H1 (cell line): Measurements from ENCODE around the gene PPP1CC. TPM values are rescaled to one million over a fixed set of nuclear protein-coding genes. Genes with fewer than 3 reads are reported as not detected.

ENCODE experiments used
- CTCF ChIA-PET: fragments of 300-600 bp; sonication (Branson Sonifier 250); formaldehyde crosslinking; loops from one replicate; lab custom pipeline; 2021; ENCODE audit not compliant: partially characterized antibody; lab: Charles Lee
- POLR2A ChIA-PET: fragments of 300-600 bp; sonication (Branson Sonifier 250); formaldehyde crosslinking; loops from one replicate; lab custom pipeline; 2021; ENCODE audit warnings: inconsistent platforms; ENCODE audit not compliant: partially characterized antibody; lab: Charles Lee
- DNase-seq, 2 experiments: peaks; one replicate each; pipeline versions ENCODE4 v3.0.0 to v3.0.0-alpha.2; 2010 to 2022; ENCODE audit warnings: low spot score in 2 of 2, low read depth in 1 of 2, mixed read lengths in 1 of 2
- FAIRE-seq: peaks from 2 replicates; lab custom pipeline; 2011; peaks lifted over from hg19 to GRCh38; lab: Jason Lieb, UNC
- H2AFZ ChIP-seq: 2 replicates; pipeline ENCODE4 v1.8.1; 2012; ENCODE audit warnings: low read length, inconsistent platforms
- H2AK5ac ChIP-seq: 2 replicates; pipeline ENCODE4 v1.6.1; 2013; ENCODE audit warnings: low read depth, low read length
- H2BK120ac ChIP-seq: replicated peaks from 2 replicates; pipeline ENCODE3; 2013; ENCODE audit warnings: low read depth, low read length, inconsistent platforms
- H2BK12ac ChIP-seq: 2 replicates; pipeline ENCODE4 v1.6.1; 2013; ENCODE audit warnings: low read depth, low read length
- H2BK15ac ChIP-seq: 2 replicates; pipeline ENCODE4 v1.6.1; 2013; ENCODE audit warnings: low read length
- H2BK20ac ChIP-seq: 2 replicates; pipeline ENCODE4 v1.6.1; 2013; ENCODE audit warnings: low read length
- H2BK5ac ChIP-seq: 2 replicates; pipeline ENCODE4 v1.6.1; 2013; ENCODE audit warnings: low read depth, low read length
- H3K14ac ChIP-seq: 2 replicates; pipeline ENCODE4 v1.6.1; 2013; ENCODE audit warnings: inconsistent platforms; ENCODE audit not compliant: insufficient read length
- H3K18ac ChIP-seq: 2 replicates; pipeline ENCODE4 v1.6.1; 2013; ENCODE audit warnings: low read length; ENCODE audit errors: extremely low read depth
- H3K23ac ChIP-seq: 2 replicates; pipeline ENCODE4 v1.6.1; 2013; ENCODE audit warnings: inconsistent platforms; ENCODE audit not compliant: insufficient read length
- H3K23me2 ChIP-seq: 2 replicates; pipeline ENCODE4 v1.6.1; 2013; ENCODE audit warnings: low read depth, low read length
- H3K27ac ChIP-seq: 2 replicates; pipeline ENCODE4 v1.6.1; 2011; ENCODE audit warnings: low read depth, low read length, inconsistent platforms
- H3K27me3 ChIP-seq, 4 experiments: replicated peaks in 1 of 4; 1 replicate in 1 of 4; 2 replicates in 3 of 4; pipeline versions ENCODE4 v1.6.1 to v1.8.1; 2011 to 2013; ENCODE audit warnings: low read length in 3 of 4, mild to moderate bottlenecking in 3 of 4, inconsistent platforms in 2 of 4, mixed read lengths in 2 of 4, moderate library complexity in 1 of 4; ENCODE audit not compliant: control insufficient read depth in 3 of 4, insufficient read depth in 3 of 4; ENCODE audit errors: extremely low read depth in 1 of 4
- H3K36me3 ChIP-seq, 4 experiments: 2 replicates each; pipeline versions ENCODE4 v1.6.1 to v1.8.1; 2011 to 2013; ENCODE audit warnings: mild to moderate bottlenecking in 4 of 4, low read length in 3 of 4, moderate library complexity in 2 of 4, control low read depth in 1 of 4, inconsistent platforms in 1 of 4; ENCODE audit not compliant: insufficient read depth in 4 of 4, control insufficient read depth in 2 of 4
- H3K4ac ChIP-seq: replicated peaks from 2 replicates; pipeline ENCODE3; 2013; ENCODE audit warnings: low read length, low read depth, mixed read lengths, inconsistent platforms; ENCODE audit not compliant: insufficient read length
- H3K4me1 ChIP-seq, 4 experiments: replicated peaks in 1 of 4; 1 replicate in 1 of 4; 2 replicates in 3 of 4; pipeline versions ENCODE4 v1.6.1 to v1.8.1; 2011 to 2013; ENCODE audit warnings: low read length in 3 of 4, inconsistent platforms in 2 of 4, mixed read lengths in 1 of 4; ENCODE audit not compliant: insufficient read depth in 4 of 4, control insufficient read depth in 3 of 4
- H3K4me2 ChIP-seq, 2 experiments: 2 replicates each; pipeline versions ENCODE4 v1.6.1 to v1.8.1; 2011 to 2013; ENCODE audit warnings: low read depth in 2 of 2, low read length in 2 of 2, control low read depth in 1 of 2, inconsistent platforms in 1 of 2, mild to moderate bottlenecking in 1 of 2; ENCODE audit not compliant: insufficient read depth in 1 of 2
- H3K4me3 ChIP-seq, 4 experiments: fragments of 200-600, 300-600 bp in 1 of 4; sonication (generic), shearing (Covaris generic), sonication (Bioruptor Twin) in 1 of 4; 2 replicates each; pipeline versions ENCODE4 v1.5.1 to v1.8.1; 2011 to 2016; ENCODE audit warnings: low read length in 4 of 4, low read depth in 3 of 4, control low read depth in 2 of 4, inconsistent platforms in 2 of 4, mild to moderate bottlenecking in 2 of 4, mixed read lengths in 1 of 4, moderate library complexity in 1 of 4; ENCODE audit not compliant: insufficient read depth in 2 of 4; ENCODE audit errors: extremely low read depth in 1 of 4
- H3K56ac ChIP-seq: replicated peaks from 2 replicates; pipeline ENCODE3; 2013; ENCODE audit warnings: low read depth, mild to moderate bottlenecking, mixed read lengths, low read length, inconsistent platforms; ENCODE audit not compliant: insufficient read length
- H3K79me1 ChIP-seq: 2 replicates; pipeline ENCODE4 v1.6.1; 2013; ENCODE audit warnings: low read depth, low read length, control low read depth
- H3K79me2 ChIP-seq, 2 experiments: 2 replicates each; pipeline versions ENCODE4 v1.6.1 to v1.8.1; 2012 to 2013; ENCODE audit warnings: low read length in 2 of 2, mild to moderate bottlenecking in 2 of 2, inconsistent platforms in 1 of 2; ENCODE audit not compliant: insufficient read depth in 2 of 2, control insufficient read depth in 1 of 2
- H3K9ac ChIP-seq, 4 experiments: replicated peaks in 1 of 4; 1 replicate in 1 of 4; 2 replicates in 3 of 4; pipeline versions ENCODE4 v1.6.1 to v1.8.1; 2011 to 2013; ENCODE audit warnings: low read depth in 3 of 4, low read length in 3 of 4, control low read depth in 2 of 4, mild to moderate bottlenecking in 2 of 4, moderate library complexity in 2 of 4, inconsistent platforms in 1 of 4; ENCODE audit errors: extremely low read depth in 1 of 4
- H3K9me3 ChIP-seq, 2 experiments: 2 replicates each; pipeline versions ENCODE4 v1.6.1 to v1.8.1; 2012 to 2013; ENCODE audit warnings: mild to moderate bottlenecking in 2 of 2, moderate library complexity in 2 of 2, control low read depth in 1 of 2, inconsistent platforms in 1 of 2, low read depth in 1 of 2, low read length in 1 of 2, mixed read lengths in 1 of 2; ENCODE audit not compliant: insufficient read depth in 2 of 2
- H4K20me1 ChIP-seq, 2 experiments: replicated peaks in 1 of 2; 2 replicates each; pipeline versions ENCODE3 to v1.8.1; 2011 to 2013; ENCODE audit warnings: inconsistent platforms in 2 of 2, low read length in 2 of 2, mild to moderate bottlenecking in 1 of 2; ENCODE audit not compliant: insufficient read depth in 2 of 2, control insufficient read depth in 1 of 2
- H4K5ac ChIP-seq: 2 replicates; pipeline ENCODE4 v1.6.1; 2013; ENCODE audit warnings: low read length, low read depth, mixed read lengths, inconsistent platforms; ENCODE audit not compliant: insufficient read length
- H4K8ac ChIP-seq: 2 replicates; pipeline ENCODE4 v1.8.0; 2013; ENCODE audit warnings: mild to moderate bottlenecking, moderate library complexity, low read length, inconsistent platforms; ENCODE audit not compliant: insufficient read depth; ENCODE audit errors: extremely low read depth
- H4K91ac ChIP-seq: replicated peaks from 2 replicates; pipeline ENCODE3; 2013; ENCODE audit warnings: low read length, mixed read lengths, inconsistent platforms; ENCODE audit not compliant: insufficient read length
- CBX5 ChIP-seq: fragments of 300-800, 300-1000 bp; sonication (generic); IDR thresholded peaks from 2 replicates; pipeline ENCODE4 v1.7.1; 2016; ENCODE audit warnings: antibody characterized with exemption, low read length, low read depth
- CHD1 ChIP-seq: IDR thresholded peaks from 2 replicates; pipeline ENCODE4 v1.6.1; 2012; ENCODE audit warnings: low read depth, low read length, improper control_type of control experiment
- CHD2 ChIP-seq: IDR thresholded peaks from 2 replicates; pipeline ENCODE4 v1.6.1; 2012; ENCODE audit warnings: low read length, improper control_type of control experiment
- CREB1 ChIP-seq: IDR thresholded peaks from 2 replicates; pipeline ENCODE4 v1.6.1; 2012; ENCODE audit warnings: inconsistent platforms
- EP300 ChIP-seq, 2 experiments: IDR thresholded peaks; 1 replicate in 1 of 2; 2 replicates in 1 of 2; pipeline ENCODE4 v1.6.1; 2011 to 2012; ENCODE audit warnings: low read depth in 2 of 2, low read length in 2 of 2, mild to moderate bottlenecking in 2 of 2, borderline replicate concordance in 1 of 2, inconsistent platforms in 1 of 2, moderate library complexity in 1 of 2
- GABPA ChIP-seq: IDR thresholded peaks from 2 replicates; pipeline ENCODE4 v1.6.1; 2011; ENCODE audit warnings: mild to moderate bottlenecking, low read length, moderate library complexity, borderline replicate concordance; ENCODE audit not compliant: insufficient read depth
- GTF2F1 ChIP-seq: IDR thresholded peaks from 2 replicates; pipeline ENCODE4 v1.6.1; 2012; ENCODE audit warnings: low read depth, low read length, improper control_type of control experiment, borderline replicate concordance
- HDAC6 ChIP-seq: IDR thresholded peaks from one replicate; pipeline ENCODE4 v1.7.1; 2012; ENCODE audit warnings: low read depth, mild to moderate bottlenecking, inconsistent platforms, low read length, moderate library complexity
- NRF1 ChIP-seq: IDR thresholded peaks from 2 replicates; pipeline ENCODE4 v1.6.1; 2011; ENCODE audit warnings: mild to moderate bottlenecking, low read depth, low read length, improper control_type of control experiment
- POLR2A ChIP-seq, 2 experiments: IDR thresholded peaks; 1 replicate in 1 of 2; 2 replicates in 1 of 2; pipeline ENCODE4 v1.6.1; 2011; ENCODE audit warnings: low read depth in 2 of 2, low read length in 2 of 2, mild to moderate bottlenecking in 2 of 2; ENCODE audit errors: control extremely low read depth in 1 of 2
- RBBP5 ChIP-seq: IDR thresholded peaks from 2 replicates; pipeline ENCODE4 v1.7.1; 2012; ENCODE audit warnings: low read depth, mild to moderate bottlenecking, inconsistent platforms, low read length, moderate library complexity, borderline replicate concordance
- SP1 ChIP-seq: IDR thresholded peaks from 2 replicates; pipeline ENCODE4 v1.6.1; 2011; ENCODE audit warnings: low read depth, low read length
- SRF ChIP-seq: IDR thresholded peaks from 2 replicates; pipeline ENCODE4 v1.6.1; 2011; ENCODE audit warnings: mild to moderate bottlenecking, low read depth, low read length, moderate library complexity
- ZNF274 ChIP-seq: IDR thresholded peaks from 2 replicates; pipeline ENCODE4 v1.7.0; 2012; ENCODE audit warnings: low read length, borderline replicate concordance; ENCODE audit errors: extremely low read depth
- WGBS, 2 experiments: shearing (Covaris generic) in 1 of 2; methylation state at CpG; one replicate each; pipeline versions ENCODE4 v1.1.6 to v1.1.7; 2013 to 2015; ENCODE audit warnings: low lambda C conversion rate in 2 of 2, mixed read lengths in 2 of 2, inconsistent platforms in 1 of 2, low coverage in 1 of 2, missing lambda C conversion rate in 1 of 2; ENCODE audit not compliant: insufficient replicate concordance in 2 of 2, insufficient coverage in 1 of 2, insufficient read length in 1 of 2; ENCODE audit errors: extremely low coverage in 1 of 2, missing lambda C conversion rate in 1 of 2; 5-methylcytosine and 5-hydroxymethylcytosine counted together
- polyA plus RNA-seq, 7 experiments: library from polyadenylated mRNA; depleted of rRNA in 3 of 7; stranded (reverse) in 5 of 7; unstranded in 2 of 7; fragments of >200 nt in 5 of 7; fragments of 200-250 nt in 2 of 7; gene quantifications; 1 replicate in 5 of 7; 2 replicates in 1 of 7; 4 replicates in 1 of 7; pipeline versions ENCODE4 v1.2.1 to v1.2.3, GENCODE V29; 2011 to 2013; ENCODE audit warnings: missing spikeins in 2 of 7, mixed read lengths in 2 of 7
- total RNA-seq: library from RNA; stranded (reverse); fragmentation: NEBNext Ultra II Directional; extraction: Animal tissue kit (Norgen Biotek cat#: 25700); gene quantifications from 2 replicates; pipeline ENCODE4 v1.2.1, GENCODE V29; 2021

The PPP1CC gene
- total and polyA plus RNA-seq, 2 of the 8 experiments (the other 6 are each of a cell fraction or from before 2014, with no cell fraction given): 193 to 350 TPM

DNA sequence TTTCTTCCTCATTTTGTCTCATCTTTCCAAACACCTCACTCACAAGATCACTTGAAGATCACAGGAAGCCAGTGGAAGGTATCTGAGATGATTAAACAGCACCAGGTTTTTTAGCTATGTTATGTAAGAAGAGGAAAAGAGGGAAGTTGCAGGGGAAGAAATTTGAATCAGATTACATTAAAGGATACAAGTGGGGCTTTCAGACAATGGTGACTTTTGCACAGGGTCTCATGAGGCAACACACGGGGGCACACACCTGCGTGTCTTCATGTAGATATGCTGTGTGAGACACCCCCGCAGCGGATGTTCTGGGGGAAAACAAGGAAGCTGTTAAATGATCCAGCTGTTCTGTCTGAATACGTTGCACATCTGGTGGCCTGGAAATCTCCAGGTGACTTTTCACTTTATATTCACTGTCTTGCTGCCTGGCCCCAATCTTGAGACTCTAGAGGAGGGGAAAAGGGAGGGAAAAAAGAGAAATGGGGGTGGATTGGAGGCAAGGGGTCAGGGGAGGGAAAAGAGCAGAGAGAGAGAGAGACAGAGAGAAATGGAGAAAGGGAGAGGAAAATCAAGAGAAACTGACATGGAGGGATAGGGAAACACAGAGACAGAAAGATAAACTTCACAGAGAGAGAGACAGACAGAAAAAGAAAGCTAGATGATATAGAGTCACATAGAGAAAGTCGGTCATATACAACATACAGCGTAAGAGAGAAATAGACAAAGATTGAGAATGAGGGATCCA lies 36.3 kb upstream of the PPP1CC start:
- Histone ChIP-seq H2BK15ac (no peak overlapping the region), H3K23ac (no peak overlapping the region), H3K27me3 (no peaks in the 10 kb centered on the region), H3K79me1 (no peaks in the 10 kb centered on the region), H2BK20ac (no peak overlapping the region), H2BK5ac (no peak overlapping the region), H3K4me1 (peaks cover 0 to under 1% (median 0%) of the 10 kb centered on the region in 4 experiments; a peak in 2 of 7 replicates), H4K91ac (no peak overlapping the region), H2AK5ac (no peak overlapping the region), H4K5ac (no peak overlapping the region), H4K8ac (no peak overlapping the region), H3K18ac (no peak overlapping the region), H3K79me2 (no peaks in the 10 kb centered on the region), H3K14ac (no peak overlapping the region), H3K9me3 (no peaks in the 10 kb centered on the region), H4K20me1 (no peaks in the 10 kb centered on the region), H3K4me3 (no peak overlapping the region), H3K4ac (no peak overlapping the region), H2AFZ (no peak overlapping the region), H3K23me2 (no peaks in the 10 kb centered on the region), H3K9ac (no peak overlapping the region), H3K4me2 (no peak overlapping the region), H3K27ac (no peak overlapping the region), H3K56ac (no peak overlapping the region), H2BK120ac (no peak overlapping the region), H3K36me3 (no peaks in the 10 kb centered on the region), H2BK12ac (no peak overlapping the region)
- no peak for FAIRE-seq
- DNase-seq: no peak
- ChIA-PET CTCF (interaction anchor here (0.6 to 1.3 kb wide), 5 partner anchors 12 to 329 kb away, joined by 3 to 5 read pairs (median 3); partner anchors contain the start of gene ARPC3), POLR2A (interaction anchor here (3.4 kb wide), 1 partner anchor 36 kb away, joined by 12 read pairs; the partner anchor contains the start of gene PPP1CC)
- 81% methylated on average over 7 of the region's 7 CpGs; no CpG with 5 or more reads in 1 of the 2 experiments for WGBS, 2 experiments
- TF ChIP-seq EP300 (IDR thresholded peaks at IDR 0.05; ENCODE audit: borderline replicate concordance in 1 of 2, low read depth in 2 of 2, low read length in 2 of 2) (no peak), GABPA (no peak), SRF (no peak), CREB1 (no peak), ZNF274 (no peak), RBBP5 (no peak), CHD1 (no peak), CBX5 (no peak), SP1 (no peak), POLR2A (IDR thresholded peaks at IDR 0.05; ENCODE audit: control extremely low read depth in 1 of 2, low read depth in 2 of 2, low read length in 2 of 2) (no peak), NRF1 (no peak), GTF2F1 (no peak), HDAC6 (no peak), CHD2 (no peak)
